ENCODE results near the gene RGS19. TPM values are rescaled to one million over a fixed set of nuclear protein-coding genes. Genes with fewer than 3 reads are reported as not detected.

The RGS19 gene
- total and polyA plus RNA-seq, 2 of the 8 experiments (the other 6 are each of a cell fraction or from before 2014, with no cell fraction given): 12.7 to 16.8 TPM

DNA sequence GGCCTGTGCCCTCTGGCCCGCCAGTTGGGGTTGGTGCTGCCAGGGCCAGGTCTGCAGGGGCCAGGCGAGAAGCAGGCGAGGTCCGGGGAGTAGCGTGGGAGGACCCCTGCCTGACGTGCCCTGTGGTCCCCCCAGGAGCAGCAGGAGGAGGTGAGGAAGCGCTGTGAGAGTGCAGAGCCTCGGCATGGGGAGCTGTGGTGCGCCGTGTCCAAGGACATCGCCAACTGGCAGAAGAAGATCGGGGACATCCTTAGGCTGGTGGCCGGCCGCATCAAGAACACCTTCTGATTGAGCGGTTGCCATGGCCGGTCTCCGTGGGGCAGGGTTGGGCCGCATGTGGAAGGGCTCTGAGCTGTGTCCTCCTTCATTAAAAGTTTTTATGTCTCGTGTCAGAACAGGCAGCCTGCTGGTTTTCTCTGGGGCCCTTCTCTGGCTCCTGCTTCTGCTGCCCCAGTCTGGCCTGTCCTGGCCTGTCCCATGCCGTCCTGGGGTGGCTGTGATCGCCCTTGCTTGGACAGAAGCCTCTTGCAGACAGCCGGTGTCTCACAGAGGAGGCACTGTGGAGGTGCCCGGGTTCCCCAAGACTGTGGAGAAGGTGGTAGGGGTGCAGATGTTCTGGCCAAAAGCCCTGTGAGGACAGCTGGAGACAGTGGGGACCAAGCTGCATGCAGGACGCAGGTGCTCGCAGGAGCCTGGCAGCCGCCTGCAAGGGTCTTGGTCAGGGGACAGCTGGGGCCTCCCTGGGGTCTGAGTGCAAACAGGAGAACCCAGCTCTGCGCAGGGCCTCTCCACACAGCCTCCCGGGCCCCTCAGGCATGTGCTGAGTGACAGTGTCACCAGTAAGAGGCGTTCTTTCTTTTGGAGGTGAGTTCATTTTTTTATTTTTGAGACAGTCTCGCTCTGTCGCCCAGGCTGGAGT is 46.4 kb downstream of the RGS19 start:
- Histone ChIP-seq H3K23me2 (ENCODE audit: low read depth, low read length) (no peaks in the 10 kb centered on the region; the same call in 1 of the 2 replicates), H3K36me3 (ENCODE audit: control insufficient read depth in 2 of 4, insufficient read depth in 4 of 4, low read length in 3 of 4) (peaks cover 11 to 29% (median 21%) of the 10 kb centered on the region in 4 experiments; a peak in 7 of 8 replicates), H3K9ac (replicated peaks in 1 of 4; ENCODE audit: extremely low read depth in 1 of 4, low read depth in 3 of 4, low read length in 3 of 4) (no peak overlapping the region), H3K14ac (ENCODE audit: insufficient read length) (no peak overlapping the region), H4K5ac (ENCODE audit: insufficient read length, low read depth, low read length) (no peak overlapping the region), H3K4me2 (ENCODE audit: insufficient read depth in 1 of 2, low read depth in 2 of 2, low read length in 2 of 2) (no peak overlapping the region), H2BK20ac (ENCODE audit: low read length) (no peak overlapping the region), H4K91ac (replicated peaks; ENCODE audit: insufficient read length, low read length) (no peak overlapping the region), H3K23ac (ENCODE audit: insufficient read length) (no peak overlapping the region), H3K4ac (replicated peaks; ENCODE audit: insufficient read length, low read depth, low read length) (no peak overlapping the region), H2AFZ (ENCODE audit: low read length) (no peak overlapping the region), H3K79me1 (ENCODE audit: low read depth, low read length) (no peaks in the 10 kb centered on the region; the same call in 1 of the 2 replicates), H3K4me3 (ENCODE audit: extremely low read depth in 1 of 4, insufficient read depth in 2 of 4, low read depth in 3 of 4, low read length in 4 of 4) (no peak overlapping the region), H2BK15ac (ENCODE audit: low read length) (no peak overlapping the region), H3K79me2 (ENCODE audit: control insufficient read depth in 1 of 2, insufficient read depth in 2 of 2, low read length in 2 of 2) (no peaks in the 10 kb centered on the region), H3K9me3 (ENCODE audit: insufficient read depth in 2 of 2, low read depth in 1 of 2, low read length in 1 of 2) (no peaks in the 10 kb centered on the region), H2BK120ac (replicated peaks; ENCODE audit: low read depth, low read length) (no peak overlapping the region), H2BK12ac (ENCODE audit: low read depth, low read length) (no peak overlapping the region), H2BK5ac (ENCODE audit: low read depth, low read length) (no peak overlapping the region), H3K4me1 (replicated peaks in 1 of 4; ENCODE audit: control insufficient read depth in 3 of 4, insufficient read depth in 4 of 4, low read length in 3 of 4) (peaks cover 0 to 19% (median 15%) of the 10 kb centered on the region in 4 experiments; a peak in 6 of 7 replicates), H4K20me1 (replicated peaks in 1 of 2; ENCODE audit: control insufficient read depth in 1 of 2, insufficient read depth in 2 of 2, low read length in 2 of 2) (peaks cover 0 to 5% of the 10 kb centered on the region in 2 experiments), H3K27ac (ENCODE audit: low read depth, low read length) (no peak overlapping the region), H2AK5ac (ENCODE audit: low read depth, low read length) (no peak overlapping the region), H3K56ac (replicated peaks; ENCODE audit: insufficient read length, low read depth, low read length) (no peak overlapping the region), H4K8ac (ENCODE audit: extremely low read depth, insufficient read depth, low read length) (no peak overlapping the region), H3K27me3 (replicated peaks in 1 of 4; ENCODE audit: control insufficient read depth in 3 of 4, extremely low read depth in 1 of 4, insufficient read depth in 3 of 4, low read length in 3 of 4) (peaks cover 0 to 9% (median 4%) of the 10 kb centered on the region in 4 experiments; a peak in 4 of 7 replicates), H3K18ac (ENCODE audit: extremely low read depth, low read length) (no peak overlapping the region)
- no peak for FAIRE-seq
- no peak for DNase-seq (ENCODE audit: low read depth in 1 of 2, low spot score in 2 of 2)
- TF ChIP-seq KDM4A (IDR thresholded peaks at IDR 0.05; ENCODE audit: low read depth, low read length, severe bottlenecking) (no peak), TEAD4 (IDR thresholded peaks at IDR 0.05; ENCODE audit: low read depth, low read length) (no peak)
- ChIA-PET POLR2A (ENCODE audit: partially characterized antibody) (interaction anchor here (1.1 to 1.7 kb wide), 3 partner anchors 10 to 53 kb away, joined by 4 to 5 read pairs (median 4); partner anchors contain the start of gene SAMD10), CTCF (ENCODE audit: partially characterized antibody) (interaction anchor here (0.7 to 1.8 kb wide), 4 partner anchors 27 to 81 kb away, joined by 3 to 6 read pairs (median 4); partner anchors contain the start of gene SAMD10)
- 90% methylated on average over 31 of the region's 31 CpGs; no CpG with 5 or more reads in 1 of the 2 experiments for WGBS, 2 experiments (ENCODE audit: extremely low coverage in 1 of 2, insufficient coverage in 1 of 2, insufficient read length in 1 of 2, insufficient replicate concordance in 2 of 2, low coverage in 1 of 2, low lambda C conversion rate in 2 of 2, missing lambda C conversion rate in 1 of 2)
